Rectal smooth muscle tissue (tissue), 1 donor: ENCODE data around the gene TIGD2.

Experiments
- H3K27ac ChIP-seq: one replicate; pipeline ENCODE4 v1.7.0; 2013; ENCODE audit warnings: low read depth, low read length, inconsistent platforms
- H3K27me3 ChIP-seq: one replicate; pipeline ENCODE4 v1.7.0; 2013; ENCODE audit warnings: low read length; ENCODE audit not compliant: control insufficient read depth, insufficient read depth
- H3K36me3 ChIP-seq: one replicate; pipeline ENCODE4 v1.7.0; 2013; ENCODE audit warnings: low read length; ENCODE audit not compliant: control insufficient read depth, insufficient read depth
- H3K4me1 ChIP-seq: one replicate; pipeline ENCODE4 v1.7.0; 2013; ENCODE audit warnings: low read length; ENCODE audit not compliant: control insufficient read depth, insufficient read depth
- H3K4me3 ChIP-seq: one replicate; pipeline ENCODE4 v1.7.0; 2013; ENCODE audit warnings: low read length
- H3K9ac ChIP-seq: one replicate; pipeline ENCODE4 v1.7.0; 2013; ENCODE audit warnings: low read length

The TIGD2 gene

GRCh38 chr4:89156174-89156914, 45.0 kb downstream of the TIGD2 start:
- H3K4me3 ChIP-seq, result no peak overlapping the region
- no peak overlapping the region for H3K27ac ChIP-seq
- H3K36me3 ChIP-seq, result no peaks in the 10 kb centered on the region
- H3K27me3 ChIP-seq, result no peaks in the 10 kb centered on the region
- H3K9ac ChIP-seq, result no peak overlapping the region
- H3K4me1 ChIP-seq, result no peaks in the 10 kb centered on the region

DNA sequence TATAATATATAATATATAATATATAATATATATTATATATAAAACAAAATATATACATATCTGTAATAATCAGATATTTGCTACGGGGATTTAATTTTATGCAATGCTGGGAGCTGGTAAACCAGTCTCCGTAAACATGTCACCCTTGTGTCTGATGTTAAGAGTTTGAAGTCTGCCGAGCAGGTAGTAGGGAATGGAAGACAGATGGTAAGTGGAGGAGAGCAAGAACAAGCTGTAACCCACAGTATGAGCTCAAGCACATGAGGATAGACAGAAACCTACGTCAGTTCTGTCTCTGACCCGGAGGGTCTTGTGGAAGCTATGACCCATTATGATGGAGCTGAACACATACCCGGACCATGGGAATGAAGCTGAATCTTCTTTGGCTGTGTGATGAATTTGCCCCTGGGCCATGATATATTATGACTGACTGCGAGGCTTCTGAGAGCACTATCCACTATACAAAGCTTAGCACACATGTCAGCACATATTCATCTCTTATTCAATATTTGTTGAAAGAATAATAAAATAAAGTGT, 46.2 kb downstream of the TIGD2 start:
- Histone ChIP-seq H3K36me3 (no peaks in the 10 kb centered on the region), H3K9ac (no peak overlapping the region), H3K27me3 (no peaks in the 10 kb centered on the region), H3K4me3 (no peak overlapping the region), H3K27ac (no peak overlapping the region), H3K4me1 (no peaks in the 10 kb centered on the region)

GRCh38 chr4:89158884-89159503, 47.7 kb downstream of the TIGD2 start:
- no peak overlapping the region for H3K9ac ChIP-seq
- H3K36me3 ChIP-seq, result no peaks in the 10 kb centered on the region
- no peaks in the 10 kb centered on the region for H3K27me3 ChIP-seq
- no peak overlapping the region for H3K27ac ChIP-seq
- H3K4me1 ChIP-seq, result no peaks in the 10 kb centered on the region
- no peak overlapping the region for H3K4me3 ChIP-seq

DNA sequence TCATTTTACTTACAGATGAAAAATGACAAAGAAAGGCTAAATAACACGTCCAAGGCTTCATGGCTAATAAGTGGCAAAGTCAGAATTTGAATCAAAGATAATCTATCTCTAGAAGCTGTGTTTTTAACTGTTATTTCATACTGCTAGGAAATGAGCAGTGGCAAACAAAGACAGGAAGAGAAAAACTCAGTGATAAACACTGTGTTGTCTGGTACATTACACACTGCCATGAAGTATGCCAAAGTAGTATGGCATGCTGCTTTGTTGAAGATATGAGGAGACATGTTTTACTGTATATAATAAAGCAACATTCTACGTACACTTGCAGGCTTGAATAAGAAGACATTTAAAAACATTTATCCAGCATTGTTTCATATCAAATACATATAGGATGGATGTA, 49.5 kb downstream of the TIGD2 start:
- H3K4me1 ChIP-seq, result no peaks in the 10 kb centered on the region
- H3K9ac ChIP-seq, result no peak overlapping the region
- no peak overlapping the region for H3K4me3 ChIP-seq
- H3K27me3 ChIP-seq, result no peaks in the 10 kb centered on the region
- H3K27ac ChIP-seq, result no peak overlapping the region
- H3K36me3 ChIP-seq, result no peaks in the 10 kb centered on the region

- H3K36me3 ChIP-seq, result no peaks in the 10 kb centered on the region
- no peak overlapping the region for H3K9ac ChIP-seq
- no peaks in the 10 kb centered on the region for H3K4me1 ChIP-seq
- no peak overlapping the region for H3K4me3 ChIP-seq
- no peak overlapping the region for H3K27ac ChIP-seq
- H3K27me3 ChIP-seq, result no peaks in the 10 kb centered on the region
Observed at GRCh38 chr4:89161841-89162240, 50.5 kb downstream of the TIGD2 start.

DNA sequence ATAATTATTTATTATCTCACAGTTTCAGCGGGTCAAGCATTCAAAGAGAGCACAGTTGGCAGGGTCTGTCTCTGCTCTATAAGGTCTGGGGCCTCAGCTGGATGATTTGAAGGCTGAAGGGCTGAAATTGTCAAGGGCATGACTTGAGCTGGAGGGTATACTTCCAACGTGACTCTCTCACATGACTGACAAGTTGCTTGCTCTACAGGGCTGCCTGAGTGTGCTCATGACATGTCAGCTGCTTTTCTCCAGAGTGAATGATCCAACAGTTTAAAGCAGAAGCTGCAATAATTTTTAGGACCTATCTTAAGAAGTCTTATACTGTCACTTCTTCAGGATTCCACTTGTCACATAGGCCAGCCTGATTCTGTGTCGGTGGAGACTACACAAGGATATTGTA, 51.2 kb downstream of the TIGD2 start:
- Histone ChIP-seq H3K4me3 (no peak overlapping the region), H3K27ac (no peak overlapping the region), H3K4me1 (no peaks in the 10 kb centered on the region), H3K9ac (no peak overlapping the region), H3K27me3 (no peaks in the 10 kb centered on the region), H3K36me3 (no peaks in the 10 kb centered on the region)

- H3K27me3 ChIP-seq, result no peaks in the 10 kb centered on the region
- H3K9ac ChIP-seq, result no peak overlapping the region
- no peaks in the 10 kb centered on the region for H3K36me3 ChIP-seq
- H3K4me3 ChIP-seq, result no peak overlapping the region
- H3K27ac ChIP-seq, result no peak overlapping the region
- no peaks in the 10 kb centered on the region for H3K4me1 ChIP-seq
Observed at GRCh38 chr4:89162987-89163386, 51.7 kb downstream of the TIGD2 start.

DNA sequence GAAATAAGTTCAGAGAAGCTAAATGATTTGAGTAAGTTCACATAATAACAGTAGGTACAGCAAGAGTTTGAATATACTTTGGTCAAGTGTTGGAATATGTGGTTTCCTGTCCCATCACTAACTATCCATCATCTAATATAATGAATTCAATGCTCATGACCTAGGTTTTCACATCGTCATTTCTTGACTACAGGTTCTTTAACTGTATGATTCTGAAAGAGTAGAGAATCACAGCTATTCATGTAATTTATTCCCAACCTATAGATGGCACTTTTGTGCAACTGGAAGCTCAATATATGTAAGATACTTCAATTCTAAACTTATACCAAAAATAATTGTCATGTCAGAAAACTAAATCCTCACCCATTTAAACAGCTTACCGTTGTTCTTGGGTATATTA, 53.1 kb downstream of the TIGD2 start:
- no peak overlapping the region for H3K27ac ChIP-seq
- H3K27me3 ChIP-seq, result no peaks in the 10 kb centered on the region
- H3K36me3 ChIP-seq, result no peaks in the 10 kb centered on the region
- no peak overlapping the region for H3K9ac ChIP-seq
- no peaks in the 10 kb centered on the region for H3K4me1 ChIP-seq
- no peak overlapping the region for H3K4me3 ChIP-seq
